ENCODE results near the gene MAPK8IP3. TPM values are rescaled to one million over a fixed set of nuclear protein-coding genes. Genes with fewer than 3 reads are reported as not detected.

The MAPK8IP3 gene
- total RNA-seq, 1 donor from 2014 or later = 147 TPM

- H3K27ac Mint-ChIP-seq (ENCODE audit: unreplicated experiment) = no peak overlapping the region
- H3K4me3 Mint-ChIP-seq (ENCODE audit: unreplicated experiment) = no peak overlapping the region
- H3K9me3 Mint-ChIP-seq (ENCODE audit: unreplicated experiment) = no peaks in the 10 kb centered on the region
- H3K36me3 Mint-ChIP-seq (ENCODE audit: low read depth, unreplicated experiment) = peaks cover 8% of the 10 kb centered on the region
- H3K27me3 Mint-ChIP-seq (ENCODE audit: unreplicated experiment) = peaks cover 20% of the 10 kb centered on the region
- DNase-seq (ENCODE audit: low spot score) = no peak
- TF ChIP-seq CTCF (IDR thresholded peaks at IDR 0.05; ENCODE audit: unreplicated experiment) = no peak
- H3K4me1 Mint-ChIP-seq (ENCODE audit: unreplicated experiment) = peaks cover 36% of the 10 kb centered on the region
Measured at GRCh38 chr16:1709356-1709755, 3.4 kb downstream of the MAPK8IP3 start.

- no peak for DNase-seq (ENCODE audit: low spot score)
- H3K9me3 Mint-ChIP-seq (ENCODE audit: unreplicated experiment) = no peaks in the 10 kb centered on the region
Measured at GRCh38 chr16:1710811-1711507, 5.0 kb downstream of the MAPK8IP3 start.

GRCh38 chr16:1712791-1713261, 6.8 kb downstream of the MAPK8IP3 start:
- no peak for DNase-seq (ENCODE audit: low spot score)
- Mint-ChIP-seq H3K27ac (ENCODE audit: unreplicated experiment) (no peak overlapping the region), H3K36me3 (ENCODE audit: low read depth, unreplicated experiment) (no peaks in the 10 kb centered on the region), H3K4me3 (ENCODE audit: unreplicated experiment) (no peak overlapping the region), H3K27me3 (ENCODE audit: unreplicated experiment) (peaks cover 2% of the 10 kb centered on the region), H3K9me3 (ENCODE audit: unreplicated experiment) (no peaks in the 10 kb centered on the region), H3K4me1 (ENCODE audit: unreplicated experiment) (peaks cover 24% of the 10 kb centered on the region)
- TF ChIP-seq CTCF (IDR thresholded peaks at IDR 0.05; ENCODE audit: unreplicated experiment) = no peak

More at GRCh38 chr16:1710811-1711507, 5.0 kb downstream of the MAPK8IP3 start:
- no peak overlapping the region for H3K27ac Mint-ChIP-seq (ENCODE audit: unreplicated experiment)
- peaks cover 4% of the 10 kb centered on the region for H3K36me3 Mint-ChIP-seq (ENCODE audit: low read depth, unreplicated experiment)
- no peak overlapping the region for H3K4me3 Mint-ChIP-seq (ENCODE audit: unreplicated experiment)
- H3K27me3 Mint-ChIP-seq (ENCODE audit: unreplicated experiment) = peaks cover 11% of the 10 kb centered on the region
- no peak for TF ChIP-seq CTCF (IDR thresholded peaks at IDR 0.05; ENCODE audit: unreplicated experiment)
- peaks cover 33% of the 10 kb centered on the region for H3K4me1 Mint-ChIP-seq (ENCODE audit: unreplicated experiment)

GRCh38 chr16:1713331-1713730, 7.3 kb downstream of the MAPK8IP3 start:
- TF ChIP-seq CTCF (IDR thresholded peaks at IDR 0.05; ENCODE audit: unreplicated experiment) = no peak
- H3K4me3 Mint-ChIP-seq (ENCODE audit: unreplicated experiment) = peak overlapping the region; percentile 26
- H3K27ac Mint-ChIP-seq (ENCODE audit: unreplicated experiment) = no peak overlapping the region
- no peaks in the 10 kb centered on the region for H3K9me3 Mint-ChIP-seq (ENCODE audit: unreplicated experiment)
- H3K27me3 Mint-ChIP-seq (ENCODE audit: unreplicated experiment) = peaks cover 1% of the 10 kb centered on the region
- DNase-seq (ENCODE audit: low spot score) = no peak
- no peaks in the 10 kb centered on the region for H3K36me3 Mint-ChIP-seq (ENCODE audit: low read depth, unreplicated experiment)
- peaks cover 22% of the 10 kb centered on the region for H3K4me1 Mint-ChIP-seq (ENCODE audit: unreplicated experiment)

GRCh38 chr16:1713933-1714332, 7.9 kb downstream of the MAPK8IP3 start:
- TF ChIP-seq CTCF (IDR thresholded peaks at IDR 0.05; ENCODE audit: unreplicated experiment) = no peak
- no peaks in the 10 kb centered on the region for H3K36me3 Mint-ChIP-seq (ENCODE audit: low read depth, unreplicated experiment)
- H3K27ac Mint-ChIP-seq (ENCODE audit: unreplicated experiment) = no peak overlapping the region
- no peak overlapping the region for H3K4me3 Mint-ChIP-seq (ENCODE audit: unreplicated experiment)
- H3K9me3 Mint-ChIP-seq (ENCODE audit: unreplicated experiment) = no peaks in the 10 kb centered on the region
- H3K4me1 Mint-ChIP-seq (ENCODE audit: unreplicated experiment) = peaks cover 22% of the 10 kb centered on the region
- peaks cover 1% of the 10 kb centered on the region for H3K27me3 Mint-ChIP-seq (ENCODE audit: unreplicated experiment)
- DNase-seq (ENCODE audit: low spot score) = no peak

Data from endothelial cell (in vitro differentiated cells).